HepG2 (cell line): ENCODE data around the gene CDX2. TPM values are rescaled to one million over a fixed set of nuclear protein-coding genes. Genes with fewer than 3 reads are reported as not detected.

Experiments
- ATF6 ChIP-seq: sonication (generic); formaldehyde crosslinking; conservative IDR thresholded peaks from 2 replicates; pipeline ENCODE4 v1.4.0; 2020; ENCODE audit warnings: missing genetic modification reagents
- BCLAF1 ChIP-seq: fragments of 450-650 bp; IDR thresholded peaks from 2 replicates; pipeline ENCODE4 v1.6.1; 2017; ENCODE audit warnings: mild to moderate bottlenecking
- CBX2 ChIP-seq, 2 experiments: fragments of 200-600 bp in 1 of 2; sonication (generic); formaldehyde crosslinking in 1 of 2; IDR thresholded peaks; 2 replicates each; pipeline versions ENCODE4 v1.7.0 to v1.8.1; 2018 to 2022; ENCODE audit warnings: low read depth in 2 of 2, low read length in 1 of 2, mild to moderate bottlenecking in 1 of 2, missing genetic modification reagents in 1 of 2
- GFI1 ChIP-seq: sonication (generic); formaldehyde crosslinking; IDR thresholded peaks from 2 replicates; pipeline ENCODE4 v1.5.0; 2020; ENCODE audit warnings: missing genetic modification reagents, mild to moderate bottlenecking, borderline replicate concordance
- NFE2L1 ChIP-seq: sonication (generic); formaldehyde crosslinking; IDR thresholded peaks from 2 replicates; pipeline ENCODE4 v1.4.0; 2020; ENCODE audit warnings: missing genetic modification reagents, mild to moderate bottlenecking, borderline replicate concordance
- THRA ChIP-seq: sonication (generic); formaldehyde crosslinking; IDR thresholded peaks from 2 replicates; pipeline ENCODE4 v1.4.0; 2020; ENCODE audit warnings: missing genetic modification reagents, borderline replicate concordance
- ZNF234 ChIP-seq: sonication (generic); formaldehyde crosslinking; conservative IDR thresholded peaks from 2 replicates; pipeline ENCODE4 v1.5.1; 2020; ENCODE audit warnings: mild to moderate bottlenecking, missing genetic modification reagents
- ZNF530 ChIP-seq: sonication (generic); formaldehyde crosslinking; IDR thresholded peaks from 2 replicates; pipeline ENCODE4 v1.5.0; 2020; ENCODE audit warnings: low read depth, mild to moderate bottlenecking, missing genetic modification reagents
- ZNF616 ChIP-seq: sonication (generic); formaldehyde crosslinking; IDR thresholded peaks from 2 replicates; pipeline ENCODE4 v1.5.0; 2020; ENCODE audit warnings: low read depth, mild to moderate bottlenecking, missing genetic modification reagents
- ZNF646 ChIP-seq: sonication (generic); formaldehyde crosslinking; IDR thresholded peaks from 2 replicates; pipeline ENCODE4 v1.9.0; 2021; ENCODE audit warnings: mild to moderate bottlenecking, missing genetic modification reagents
- ZNF768 ChIP-seq: sonication (generic); formaldehyde crosslinking; IDR thresholded peaks from 2 replicates; pipeline ENCODE4 v1.4.0; 2020; ENCODE audit warnings: missing genetic modification reagents
- polyA plus RNA-seq, 8 experiments: library from polyadenylated mRNA; depleted of rRNA in 3 of 8; stranded (reverse) in 7 of 8; unstranded in 1 of 8; fragments of >200 nt; fragmentation: Illumina TruSeq in 4 of 8; extraction: Trizol in 4 of 8; gene quantifications; 2 replicates each; pipeline versions ENCODE4 v1.2.1 to v1.2.3, GENCODE V29; 2011 to 2016; ENCODE audit warnings: low read depth in 4 of 8, missing spikeins in 1 of 8, mixed read lengths in 1 of 8; ENCODE audit not compliant: insufficient read depth in 1 of 8
- total RNA-seq, 5 experiments: library from RNA; depleted of rRNA; stranded (reverse); fragments of >200 nt; fragmentation: Illumina TruSeq; extraction: Trizol; gene quantifications; 2 replicates each; pipeline ENCODE4 v1.2.3, GENCODE V29; 2016; ENCODE audit warnings: low read depth in 1 of 5

CDX2 gene
- total and polyA plus RNA-seq, 2 of the 13 experiments (the other 11 are each of a cell fraction or from before 2014, with no cell fraction given): 0.04 TPM; not detected in 1

- TF ChIP-seq ZNF646 (CRISPR knock-in tag) (no peak), GFI1 (CRISPR knock-in tag) (no peak), ZNF616 (no peak), ZNF530 (CRISPR knock-in tag) (no peak), ZNF234 (no peak), CBX2 (IDR thresholded peaks at IDR 0.05; ENCODE audit: low read depth, low read length) (peak; percentile 80; the same call in 1 of the 2 replicates), CBX2 (CRISPR knock-in tag; IDR thresholded peaks at IDR 0.05; ENCODE audit: low read depth) (no peak), THRA (CRISPR knock-in tag) (no peak), ATF6 (no peak), ZNF768 (CRISPR knock-in tag) (no peak), NFE2L1 (no peak), BCLAF1 (no peak)
These were observed 7.7 kb downstream of the CDX2 start (continued) for GRCh38 chr13:27961227-27962085.
